HTERT RPE-1 (cell line): ENCODE results near the gene BTD.

Experiments used
- in situ Hi-C: fragments of 300-500 bp; cut with MboI; formaldehyde crosslinking; loops from 4 replicates; pipeline ENCODE4 v1.14.3; 2020; ENCODE audit warnings: low sequenced_read_pairs

The BTD gene

DNA sequence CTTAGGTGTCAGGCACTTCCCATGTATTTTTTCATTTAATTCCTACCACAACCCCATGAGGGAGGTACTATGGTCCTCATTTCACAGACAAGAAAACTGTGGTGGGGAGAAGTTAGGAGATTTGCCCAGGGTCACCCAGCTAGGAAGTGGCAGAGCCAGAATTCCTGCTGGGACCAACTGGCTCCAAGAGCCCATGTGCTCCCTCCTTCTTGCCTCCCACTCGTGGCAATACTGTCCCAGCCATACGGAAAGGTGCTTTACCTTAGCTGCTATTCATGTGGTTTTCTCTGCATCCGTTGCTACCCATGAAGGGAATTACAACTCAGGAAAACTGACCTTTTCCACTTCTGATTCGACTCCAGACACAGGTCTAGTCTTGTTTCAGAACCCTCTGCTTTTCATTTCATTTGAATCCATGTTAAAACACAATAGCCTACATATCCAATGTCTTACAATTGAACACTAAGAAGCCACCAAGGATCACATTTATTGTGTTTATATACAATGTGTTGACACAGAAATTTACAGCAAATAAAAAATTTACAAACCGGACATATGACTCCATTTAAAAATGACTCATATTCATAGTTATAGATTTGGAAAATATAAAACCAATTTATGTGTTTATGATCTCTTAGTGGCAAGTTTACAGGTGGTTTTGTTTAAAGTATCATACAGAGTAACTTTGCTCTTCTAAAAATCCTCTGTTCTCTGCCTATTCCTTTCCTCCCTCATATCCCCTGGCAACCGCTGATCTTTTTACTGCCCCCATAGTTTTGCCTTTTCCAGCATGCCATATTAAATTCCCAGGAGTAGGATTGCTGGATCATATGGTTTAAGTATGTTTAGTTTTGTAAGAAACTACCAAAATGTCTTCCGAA lies 58.8 kb downstream of the BTD start:
- in situ Hi-C loops = no loop called here

DNA sequence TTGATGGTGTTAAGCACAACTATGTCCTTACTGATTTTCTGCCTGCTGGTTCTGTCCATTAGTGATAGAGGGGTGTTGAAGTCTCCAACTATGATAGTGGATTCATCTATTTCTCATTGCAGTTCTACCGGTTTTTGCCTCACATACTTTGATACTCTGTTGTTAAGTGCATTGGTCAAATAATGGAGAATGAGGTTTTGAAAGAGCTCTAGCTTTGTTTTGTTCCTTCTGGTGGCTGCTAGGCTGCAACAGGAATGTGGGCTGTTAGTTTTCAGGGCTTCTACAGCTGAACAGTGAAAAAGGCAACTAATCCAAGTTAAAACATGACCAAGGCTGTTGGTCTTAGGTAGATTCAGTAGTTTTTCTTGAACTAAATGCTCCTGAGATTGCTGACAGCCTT lies 62.6 kb downstream of the BTD start:
- in situ Hi-C loops = no loop called here

DNA sequence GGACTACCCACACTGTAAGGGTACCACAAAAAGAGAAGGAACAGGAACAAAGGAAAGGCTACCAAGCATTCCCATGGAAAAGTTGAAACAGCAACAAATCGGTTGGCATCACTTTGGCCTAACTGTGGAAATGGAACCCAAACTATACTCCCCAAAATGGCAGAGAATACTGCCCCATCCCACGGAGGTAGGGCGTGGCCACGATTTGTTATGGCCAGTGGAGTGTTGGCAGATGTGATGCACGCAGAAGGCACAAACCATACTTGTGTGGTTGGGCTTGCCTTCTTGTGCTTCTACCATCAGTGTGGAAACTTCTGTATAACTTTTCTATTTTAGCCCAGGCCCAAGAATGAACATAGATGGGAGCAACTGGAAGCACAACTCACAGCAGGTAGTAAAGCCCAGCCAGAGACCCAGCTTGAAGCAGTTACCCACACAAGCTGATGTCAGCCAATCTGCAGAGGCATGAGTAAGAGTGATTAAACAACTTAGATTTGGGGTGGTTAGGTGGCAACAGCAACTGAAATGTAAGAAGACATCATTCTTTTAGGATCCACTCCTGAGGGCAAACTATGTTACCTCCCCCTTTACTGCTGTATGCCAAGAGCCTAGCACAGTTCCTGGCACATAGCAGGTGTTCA lies 64.1 kb downstream of the BTD start:
- in situ Hi-C loops = no loop called here

DNA sequence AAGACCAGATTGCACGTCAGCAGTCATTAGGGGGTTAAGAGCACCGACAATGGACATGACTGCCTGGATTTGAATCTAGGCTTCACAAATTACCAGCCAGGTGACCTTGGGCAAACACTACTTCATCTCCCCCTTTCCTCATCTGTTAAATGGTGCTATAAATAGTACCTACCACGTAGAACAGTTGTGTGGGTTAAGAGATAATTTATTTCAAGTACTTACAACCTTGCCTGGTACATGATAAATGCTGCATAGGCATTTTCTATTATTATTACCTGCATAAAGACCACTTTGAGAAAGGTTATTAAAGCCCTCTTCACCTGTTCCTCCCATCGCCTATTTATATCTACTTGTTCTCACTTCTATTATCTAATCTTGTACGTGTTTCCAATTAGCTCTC lies 64.7 kb downstream of the BTD start:
- in situ Hi-C loops = no loop called here

DNA sequence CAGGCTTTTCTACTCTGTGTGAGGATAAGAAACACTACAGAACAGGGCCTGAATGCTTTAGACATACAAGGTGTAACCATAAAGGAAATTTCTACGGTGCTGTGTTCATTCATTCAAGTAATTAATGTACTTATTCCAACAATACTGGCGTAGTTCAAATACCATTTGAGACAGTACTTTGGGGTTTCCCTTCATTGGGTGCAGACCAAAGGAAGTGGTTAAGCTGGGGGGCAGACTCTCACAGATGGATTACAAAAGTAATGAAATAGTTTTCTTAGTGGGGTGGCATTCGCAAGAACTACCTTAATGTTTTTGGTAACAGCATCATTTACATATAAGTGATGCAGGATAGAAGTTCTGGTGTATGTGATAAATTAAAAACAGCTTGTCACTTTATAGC lies 65.9 kb downstream of the BTD start:
- in situ Hi-C loops = no loop called here

DNA sequence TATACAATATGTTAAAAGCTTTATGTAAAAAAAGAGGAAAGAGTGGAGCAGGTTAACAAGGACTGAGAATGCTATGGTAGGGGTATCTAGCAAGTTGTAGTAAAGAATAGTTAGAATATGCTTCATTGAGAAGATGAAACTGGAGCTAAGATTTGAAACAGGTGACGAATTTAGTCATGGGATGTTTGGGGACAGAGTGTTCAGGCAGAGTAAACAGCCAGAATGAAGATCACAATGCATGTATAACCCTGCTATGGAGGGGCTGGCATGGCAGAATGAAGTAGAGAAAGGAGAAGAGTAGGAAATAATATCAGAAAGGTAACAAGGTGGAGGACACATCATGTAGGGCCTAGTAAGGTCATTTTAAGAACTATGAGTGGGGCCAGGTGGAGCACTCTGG lies 72.0 kb downstream of the BTD start:
- in situ Hi-C loops = no loop called here

DNA sequence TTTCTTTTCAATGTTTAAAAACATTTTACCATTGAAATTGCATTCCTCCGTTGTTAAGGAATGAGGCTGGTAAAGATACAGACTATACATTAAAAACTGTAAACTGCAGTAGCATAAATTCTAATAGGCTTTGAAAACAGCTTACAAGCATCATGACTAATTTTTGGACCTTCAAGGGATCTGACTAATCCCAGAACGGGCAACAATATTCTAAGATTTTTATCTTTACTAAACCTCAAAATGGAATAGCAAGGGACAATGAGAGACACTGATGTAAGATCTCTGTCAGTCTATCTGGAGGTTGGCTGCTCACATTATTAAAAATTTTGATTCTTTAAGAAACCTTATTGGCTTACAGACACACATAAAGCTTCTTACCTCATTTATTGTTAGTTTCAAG lies 74.7 kb downstream of the BTD start:
- in situ Hi-C loops = no loop called here

DNA sequence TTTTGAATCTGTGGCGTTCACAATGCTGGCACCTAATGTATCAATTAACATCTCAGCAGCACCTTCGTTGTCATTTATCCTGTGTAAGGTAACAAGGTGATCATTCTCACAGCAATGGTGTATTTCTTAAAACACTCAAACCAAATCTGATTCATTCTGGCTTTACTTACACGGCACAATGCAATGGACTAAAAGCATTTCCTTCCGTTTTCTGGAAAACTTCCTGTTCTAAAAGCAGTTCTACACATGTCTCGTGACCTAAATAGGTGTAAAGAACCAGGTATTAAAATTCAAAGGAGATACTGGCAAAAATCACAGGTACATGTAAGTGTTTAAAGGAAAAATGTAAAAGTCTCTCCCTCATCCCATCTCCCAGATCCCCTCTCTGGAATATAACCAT lies 77.8 kb downstream of the BTD start:
- in situ Hi-C loops = no loop called here

DNA sequence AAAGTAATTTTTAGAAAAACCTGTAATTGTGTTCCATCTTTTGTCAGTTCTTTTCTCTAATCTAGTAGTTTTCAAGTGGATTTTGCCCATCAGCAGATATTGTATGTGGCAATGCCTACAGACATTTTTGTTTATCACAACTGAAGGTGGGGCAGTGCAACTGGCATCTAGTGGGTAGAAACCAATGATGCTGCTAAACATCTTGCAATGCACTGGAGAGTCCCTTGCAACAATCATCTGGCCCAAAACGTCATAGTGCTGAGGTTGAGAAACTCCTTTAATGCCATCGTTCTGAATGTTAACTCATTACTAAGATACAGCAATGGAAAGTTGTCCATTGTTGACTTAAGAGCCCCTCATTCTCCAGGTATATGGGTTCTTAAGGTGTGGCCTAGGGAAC lies 80.1 kb downstream of the BTD start:
- in situ Hi-C loops = no loop called here

DNA sequence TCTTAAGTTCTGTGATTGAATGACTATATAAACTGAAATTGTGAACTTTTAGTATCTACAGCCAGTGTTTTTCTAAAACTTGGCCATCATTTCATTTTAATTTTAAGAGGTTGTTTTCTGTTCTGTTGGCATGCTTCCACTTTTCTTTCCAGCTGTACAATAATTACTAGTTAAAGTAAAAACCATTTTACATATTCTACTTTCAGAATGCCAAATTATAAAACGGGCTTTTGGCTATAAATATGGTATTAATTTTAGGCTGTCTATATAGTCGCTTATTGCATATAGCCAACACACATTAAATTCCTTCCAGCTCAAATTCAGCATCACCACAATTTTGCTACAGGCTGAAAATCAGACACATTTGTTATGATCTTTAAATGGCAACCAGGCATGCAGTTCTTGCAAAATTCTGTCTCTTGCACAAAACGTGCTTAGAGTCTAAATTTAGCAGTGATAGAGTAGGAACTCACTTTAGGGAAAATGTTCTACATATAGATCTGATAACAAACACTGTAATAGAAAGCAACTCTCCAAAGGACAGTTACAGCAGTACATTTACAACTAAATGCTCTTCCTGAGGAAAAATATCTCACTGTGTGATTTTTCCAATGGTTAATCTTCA lies 81.1 kb downstream of the BTD start:
- in situ Hi-C loops = no loop called here

DNA sequence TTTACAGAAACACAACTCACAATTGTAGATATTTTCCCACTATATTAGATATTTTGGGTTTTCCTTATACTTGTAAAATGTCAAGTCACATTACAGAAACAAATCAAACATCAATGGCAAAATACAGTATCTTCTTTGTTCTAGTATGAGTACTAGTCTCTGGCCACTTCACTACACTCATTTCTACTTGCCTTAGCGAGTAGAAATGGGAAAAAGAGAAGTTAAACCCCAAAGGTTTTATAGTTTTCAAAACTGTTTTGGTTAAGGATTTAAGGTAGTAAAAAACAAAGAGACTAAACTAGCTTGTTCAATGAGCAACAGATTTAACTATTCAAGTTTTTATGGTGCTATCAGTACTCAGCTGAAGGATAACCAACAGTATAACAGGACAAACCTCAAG lies 81.7 kb downstream of the BTD start:
- in situ Hi-C loops = no loop called here

DNA sequence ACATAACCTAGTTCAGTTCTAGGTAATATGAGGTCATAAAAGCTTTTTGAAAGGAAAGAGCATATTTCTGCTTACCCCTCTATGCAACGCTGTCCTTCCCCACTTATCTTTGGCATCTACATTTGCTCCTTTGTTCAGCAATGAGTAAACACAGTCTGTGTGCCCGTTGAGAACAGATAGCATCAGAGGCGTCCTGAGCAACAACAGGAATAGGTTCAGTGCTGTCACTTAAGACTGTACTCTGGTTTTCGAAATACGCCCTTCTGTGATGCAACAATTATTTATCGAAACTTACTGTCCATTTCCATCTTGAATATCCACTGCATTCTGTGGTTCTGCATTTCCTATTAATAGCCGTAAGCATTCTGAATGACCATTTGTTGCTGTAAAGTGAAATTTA lies 84.4 kb downstream of the BTD start:
- in situ Hi-C loops = no loop called here

DNA sequence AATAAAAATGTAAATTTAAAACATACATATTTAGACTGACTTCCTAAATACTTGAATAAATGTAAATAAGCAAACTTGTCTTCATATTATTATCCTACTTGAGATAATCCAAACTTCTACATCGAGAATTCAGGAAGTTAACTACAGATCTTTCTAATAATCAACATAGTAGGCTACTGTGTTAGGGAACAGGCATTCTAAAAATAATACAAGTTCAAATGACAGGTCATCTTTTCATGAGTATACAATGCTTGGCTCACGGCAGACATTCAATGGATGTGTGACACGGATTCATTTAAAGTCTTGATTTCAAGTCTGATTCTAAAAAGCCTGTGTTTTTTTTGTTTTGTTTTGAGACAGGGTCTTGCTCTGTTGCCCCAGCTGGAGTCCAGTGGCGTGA lies 88.7 kb downstream of the BTD start:
- in situ Hi-C loops = no loop called here

DNA sequence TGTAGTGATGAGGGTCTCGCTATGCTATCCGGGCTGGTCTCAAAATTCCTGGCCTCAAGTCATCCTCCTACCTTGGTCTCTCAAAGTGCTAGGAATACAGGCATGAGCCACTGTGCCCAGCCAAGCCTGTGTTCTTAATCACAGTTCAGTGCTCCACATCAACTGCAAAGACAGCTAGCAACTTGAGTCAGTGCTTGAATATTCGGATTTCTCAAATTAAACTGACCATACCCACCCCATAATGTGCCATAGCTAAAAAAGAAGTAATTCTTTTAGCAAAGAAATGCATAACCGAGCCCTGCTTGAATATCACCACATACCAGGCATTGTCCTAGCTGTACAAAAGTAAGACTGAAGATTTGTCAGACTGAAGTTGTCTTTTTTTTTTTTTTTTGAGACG lies 89.2 kb downstream of the BTD start:
- in situ Hi-C loops = no loop called here

DNA sequence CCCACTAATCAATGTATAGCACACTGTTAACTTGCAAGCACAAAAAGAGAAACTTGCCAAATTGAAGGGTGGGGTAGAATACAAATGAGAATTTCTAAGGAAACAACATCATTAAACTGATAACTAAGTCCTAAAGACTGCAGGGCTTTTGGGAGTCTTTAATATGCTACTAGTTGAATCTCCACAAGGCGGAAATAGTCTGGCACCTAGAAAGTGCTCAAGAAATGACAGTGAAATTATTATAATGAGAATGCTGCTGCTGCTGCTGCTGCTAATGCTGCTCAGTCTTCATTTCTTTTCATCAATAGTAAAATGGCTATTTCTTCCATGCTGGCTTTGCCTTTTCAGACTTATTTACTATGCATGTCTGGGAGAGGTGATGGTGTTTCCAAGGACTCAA lies 91.8 kb downstream of the BTD start:
- in situ Hi-C loops = no loop called here

DNA sequence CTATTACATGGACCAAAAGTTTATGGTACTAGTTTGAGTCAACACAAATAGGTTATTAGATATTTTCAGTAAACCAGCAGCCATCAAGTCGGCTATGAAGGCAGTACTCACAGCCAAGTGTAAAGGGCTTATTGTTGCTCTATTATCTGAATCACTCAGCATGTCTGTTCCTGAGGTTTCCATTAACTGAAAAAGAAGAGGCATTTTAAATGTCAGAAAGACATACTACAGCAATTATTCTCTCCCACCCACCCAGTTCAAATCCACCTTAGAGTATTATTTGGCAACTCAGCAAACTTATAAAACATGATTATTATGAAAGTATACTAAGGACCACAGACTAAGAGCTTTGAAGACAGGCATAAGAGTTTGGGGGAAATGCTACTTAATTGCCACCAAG lies 93.1 kb downstream of the BTD start:
- in situ Hi-C loops = no loop called here
